Neural cell (in vitro differentiated cells): Measurements from ENCODE around the gene ARHGAP9.

Source experiments
- EP300 ChIP-seq: fragments of 450-650 bp; conservative IDR thresholded peaks from 2 replicates; pipeline ENCODE4 v1.6.1; 2014; ENCODE audit warnings: antibody characterized with exemption, mild to moderate bottlenecking, moderate library complexity; ENCODE audit not compliant: poor library complexity, severe bottlenecking
- EZH2 ChIP-seq: fragments of 200-600, 300-800 bp; shearing (Covaris generic), sonication (generic); IDR thresholded peaks from 2 replicates; pipeline ENCODE4 v1.6.1; 2014; ENCODE audit warnings: antibody characterized with exemption, low read length, borderline replicate concordance, mild to moderate bottlenecking; ENCODE audit not compliant: insufficient read depth, poor library complexity, severe bottlenecking
- POLR2AphosphoS5 ChIP-seq: IDR thresholded peaks from 2 replicates; pipeline ENCODE4 v1.6.1; 2012
- RAD21 ChIP-seq: fragments of 450-650 bp; conservative IDR thresholded peaks from 2 replicates; pipeline ENCODE4 v1.6.1; 2014; ENCODE audit warnings: antibody characterized with exemption, mild to moderate bottlenecking, moderate library complexity
- TAF1 ChIP-seq: IDR thresholded peaks from 2 replicates; pipeline ENCODE4 v1.6.1; 2012; ENCODE audit warnings: low read depth
- TF ChIP-seq, protein P1 (sequence below): fragments of 450-650 bp; IDR thresholded peaks from 2 replicates; pipeline ENCODE4 v1.5.1; 2014; ENCODE audit warnings: antibody characterized with exemption, mild to moderate bottlenecking, moderate library complexity; ENCODE audit not compliant: poor library complexity, severe bottlenecking
- TF ChIP-seq, protein P2 (sequence below): IDR thresholded peaks from 2 replicates; pipeline ENCODE4 v1.6.1; 2012; ENCODE audit warnings: borderline replicate concordance

- TF ChIP-seq, protein P1, sequence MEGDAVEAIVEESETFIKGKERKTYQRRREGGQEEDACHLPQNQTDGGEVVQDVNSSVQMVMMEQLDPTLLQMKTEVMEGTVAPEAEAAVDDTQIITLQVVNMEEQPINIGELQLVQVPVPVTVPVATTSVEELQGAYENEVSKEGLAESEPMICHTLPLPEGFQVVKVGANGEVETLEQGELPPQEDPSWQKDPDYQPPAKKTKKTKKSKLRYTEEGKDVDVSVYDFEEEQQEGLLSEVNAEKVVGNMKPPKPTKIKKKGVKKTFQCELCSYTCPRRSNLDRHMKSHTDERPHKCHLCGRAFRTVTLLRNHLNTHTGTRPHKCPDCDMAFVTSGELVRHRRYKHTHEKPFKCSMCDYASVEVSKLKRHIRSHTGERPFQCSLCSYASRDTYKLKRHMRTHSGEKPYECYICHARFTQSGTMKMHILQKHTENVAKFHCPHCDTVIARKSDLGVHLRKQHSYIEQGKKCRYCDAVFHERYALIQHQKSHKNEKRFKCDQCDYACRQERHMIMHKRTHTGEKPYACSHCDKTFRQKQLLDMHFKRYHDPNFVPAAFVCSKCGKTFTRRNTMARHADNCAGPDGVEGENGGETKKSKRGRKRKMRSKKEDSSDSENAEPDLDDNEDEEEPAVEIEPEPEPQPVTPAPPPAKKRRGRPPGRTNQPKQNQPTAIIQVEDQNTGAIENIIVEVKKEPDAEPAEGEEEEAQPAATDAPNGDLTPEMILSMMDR = no peak
- no peak for TF ChIP-seq POLR2AphosphoS5
- TF ChIP-seq, protein P2, sequence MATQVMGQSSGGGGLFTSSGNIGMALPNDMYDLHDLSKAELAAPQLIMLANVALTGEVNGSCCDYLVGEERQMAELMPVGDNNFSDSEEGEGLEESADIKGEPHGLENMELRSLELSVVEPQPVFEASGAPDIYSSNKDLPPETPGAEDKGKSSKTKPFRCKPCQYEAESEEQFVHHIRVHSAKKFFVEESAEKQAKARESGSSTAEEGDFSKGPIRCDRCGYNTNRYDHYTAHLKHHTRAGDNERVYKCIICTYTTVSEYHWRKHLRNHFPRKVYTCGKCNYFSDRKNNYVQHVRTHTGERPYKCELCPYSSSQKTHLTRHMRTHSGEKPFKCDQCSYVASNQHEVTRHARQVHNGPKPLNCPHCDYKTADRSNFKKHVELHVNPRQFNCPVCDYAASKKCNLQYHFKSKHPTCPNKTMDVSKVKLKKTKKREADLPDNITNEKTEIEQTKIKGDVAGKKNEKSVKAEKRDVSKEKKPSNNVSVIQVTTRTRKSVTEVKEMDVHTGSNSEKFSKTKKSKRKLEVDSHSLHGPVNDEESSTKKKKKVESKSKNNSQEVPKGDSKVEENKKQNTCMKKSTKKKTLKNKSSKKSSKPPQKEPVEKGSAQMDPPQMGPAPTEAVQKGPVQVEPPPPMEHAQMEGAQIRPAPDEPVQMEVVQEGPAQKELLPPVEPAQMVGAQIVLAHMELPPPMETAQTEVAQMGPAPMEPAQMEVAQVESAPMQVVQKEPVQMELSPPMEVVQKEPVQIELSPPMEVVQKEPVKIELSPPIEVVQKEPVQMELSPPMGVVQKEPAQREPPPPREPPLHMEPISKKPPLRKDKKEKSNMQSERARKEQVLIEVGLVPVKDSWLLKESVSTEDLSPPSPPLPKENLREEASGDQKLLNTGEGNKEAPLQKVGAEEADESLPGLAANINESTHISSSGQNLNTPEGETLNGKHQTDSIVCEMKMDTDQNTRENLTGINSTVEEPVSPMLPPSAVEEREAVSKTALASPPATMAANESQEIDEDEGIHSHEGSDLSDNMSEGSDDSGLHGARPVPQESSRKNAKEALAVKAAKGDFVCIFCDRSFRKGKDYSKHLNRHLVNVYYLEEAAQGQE = no peak
- TF ChIP-seq EP300 = no peak
- TF ChIP-seq EZH2 = no peak
- TF ChIP-seq RAD21 = no peak
- TF ChIP-seq TAF1 = no peak
Observed at GRCh38 chr12:57449375-57449774, 30.3 kb downstream of the ARHGAP9 start.
